Neuronal stem cell (in vitro differentiated cells): Measurements from ENCODE around the gene KLF13.

ENCODE experiments used
- DNase-seq: peaks from one replicate; pipeline ENCODE4 v3.0.0-alpha.2; 2013; ENCODE audit warnings: low spot score
- H2AFZ ChIP-seq: one replicate; pipeline ENCODE4 v1.6.1; 2013; ENCODE audit warnings: mild to moderate bottlenecking, low read length, inconsistent platforms
- H2AK5ac ChIP-seq: 2 replicates; pipeline ENCODE4 v1.6.1; 2013; ENCODE audit warnings: low read depth, mild to moderate bottlenecking, inconsistent platforms, low read length, moderate library complexity, mixed read lengths
- H2BK120ac ChIP-seq: 2 replicates; pipeline ENCODE4 v1.6.1; 2013; ENCODE audit warnings: low read depth, mild to moderate bottlenecking, inconsistent platforms, low read length, moderate library complexity, mixed read lengths
- H2BK12ac ChIP-seq: one replicate; pipeline ENCODE4 v1.6.1; 2013; ENCODE audit warnings: low read length, inconsistent platforms
- H2BK15ac ChIP-seq: 2 replicates; pipeline ENCODE4 v1.6.1; 2013; ENCODE audit warnings: mild to moderate bottlenecking, low read length, inconsistent platforms, mixed read lengths
- H2BK5ac ChIP-seq: one replicate; pipeline ENCODE4 v1.6.1; 2013; ENCODE audit warnings: inconsistent platforms, mild to moderate bottlenecking, low read length, moderate library complexity
- H3K14ac ChIP-seq: one replicate; pipeline ENCODE4 v1.6.1; 2013; ENCODE audit warnings: low read length, inconsistent platforms
- H3K18ac ChIP-seq: 2 replicates; pipeline ENCODE4 v1.6.1; 2013; ENCODE audit warnings: low read length, inconsistent platforms
- H3K23ac ChIP-seq: 2 replicates; pipeline ENCODE4 v1.6.1; 2013; ENCODE audit warnings: low read depth, mild to moderate bottlenecking, mixed read lengths, low read length, inconsistent platforms; ENCODE audit not compliant: poor library complexity
- H3K27ac ChIP-seq: replicated peaks from 3 replicates; pipeline ENCODE4 v1.5.1; 2013; ENCODE audit warnings: low read length, inconsistent platforms
- H3K27me3 ChIP-seq, 3 experiments: 2 replicates each; pipeline ENCODE4 v1.6.1; 2013; ENCODE audit warnings: low read length in 3 of 3, mild to moderate bottlenecking in 2 of 3, inconsistent platforms in 1 of 3, low read depth in 1 of 3, mixed read lengths in 1 of 3, moderate library complexity in 1 of 3; ENCODE audit not compliant: control insufficient read depth in 3 of 3, insufficient read depth in 3 of 3
- H3K36me3 ChIP-seq, 2 donors: replicated peaks in 1 of 2; 2 replicates each; pipeline ENCODE4 v1.6.1; 2013; ENCODE audit warnings: low read length in 2 of 2; ENCODE audit not compliant: control insufficient read depth in 2 of 2, insufficient read depth in 2 of 2
- H3K4ac ChIP-seq: 2 replicates; pipeline ENCODE4 v1.6.1; 2013; ENCODE audit warnings: inconsistent platforms, mild to moderate bottlenecking, low read length, moderate library complexity
- H3K4me1 ChIP-seq, 2 donors: 1 replicate in 1 of 2; 2 replicates in 1 of 2; pipeline ENCODE4 v1.6.1; 2013; ENCODE audit warnings: low read length in 2 of 2, low read depth in 1 of 2; ENCODE audit not compliant: control insufficient read depth in 2 of 2, insufficient read depth in 1 of 2
- H3K4me2 ChIP-seq: one replicate; pipeline ENCODE4 v1.6.1; 2013; ENCODE audit warnings: mild to moderate bottlenecking, low read length, inconsistent platforms; ENCODE audit not compliant: insufficient read depth, poor library complexity, severe bottlenecking
- H3K4me3 ChIP-seq, 2 donors: 2 replicates each; pipeline ENCODE4 v1.5.1; 2013; ENCODE audit warnings: low read length in 2 of 2, mild to moderate bottlenecking in 2 of 2, inconsistent platforms in 1 of 2, moderate library complexity in 1 of 2
- H3K79me1 ChIP-seq: one replicate; pipeline ENCODE4 v1.6.1; 2013; ENCODE audit warnings: low read depth, mild to moderate bottlenecking, inconsistent platforms, low read length, moderate library complexity
- H3K9ac ChIP-seq: one replicate; pipeline ENCODE4 v1.6.1; 2013; ENCODE audit warnings: mild to moderate bottlenecking, low read depth, low read length, inconsistent platforms; ENCODE audit not compliant: poor library complexity
- H3K9me3 ChIP-seq, 2 donors: replicated peaks in 1 of 2; 2 replicates each; pipeline versions ENCODE3 to v1.6.1; 2013; ENCODE audit warnings: low read length in 2 of 2, mild to moderate bottlenecking in 2 of 2, inconsistent platforms in 1 of 2, low read depth in 1 of 2, mixed read lengths in 1 of 2, moderate library complexity in 1 of 2; ENCODE audit not compliant: control insufficient read depth in 2 of 2, insufficient read depth in 1 of 2
- H4K8ac ChIP-seq: one replicate; pipeline ENCODE4 v1.6.1; 2013; ENCODE audit warnings: low read depth, mild to moderate bottlenecking, inconsistent platforms, low read length, moderate library complexity
- H4K91ac ChIP-seq: one replicate; pipeline ENCODE4 v1.6.1; 2013; ENCODE audit warnings: low read length, low read depth, mild to moderate bottlenecking, inconsistent platforms; ENCODE audit not compliant: poor library complexity
- WGBS, 2 donors: extraction: QIAGEN DNeasy Blood & Tissue Kit; methylation state at CpG; one replicate each; pipeline ENCODE4 v1.1.7; 2013; ENCODE audit warnings: missing lambda C conversion rate in 2 of 2, mixed read lengths in 1 of 2; ENCODE audit not compliant: insufficient read length in 2 of 2, insufficient replicate concordance in 1 of 2; ENCODE audit errors: extremely low coverage in 2 of 2; 5-methylcytosine and 5-hydroxymethylcytosine counted together

KLF13 gene

DNA sequence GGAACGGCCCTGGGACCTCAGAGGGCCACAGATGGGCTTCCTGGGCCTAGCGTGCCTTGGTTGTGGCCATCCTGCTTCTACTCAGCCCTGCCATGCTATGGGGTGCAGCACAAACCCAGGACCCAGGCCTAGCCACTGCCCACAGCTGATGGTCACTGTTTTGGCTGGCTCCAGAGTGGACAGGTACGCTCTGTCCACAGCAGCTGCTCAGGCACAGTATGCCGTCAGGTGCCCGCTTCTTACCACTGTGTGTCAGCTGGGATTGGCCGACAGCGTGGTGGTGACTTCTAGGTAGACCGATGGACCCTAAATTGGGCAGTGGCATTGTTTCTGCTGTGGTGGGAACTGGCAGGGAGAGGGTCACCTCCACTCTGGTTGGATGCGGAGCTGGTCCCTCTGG is 47.3 kb downstream of the KLF13 start:
- peaks cover 6 to 29% of the 10 kb centered on the region in 2 donors for H3K36me3 ChIP-seq

GRCh38 chr15:31374489-31374888 is 47.9 kb downstream of the KLF13 start:
- Histone ChIP-seq H3K27ac (no peak overlapping the region), H2BK15ac (no peak overlapping the region), H4K91ac (no peak overlapping the region), H3K27me3 (no peaks in the 10 kb centered on the region), H3K14ac (no peak overlapping the region), H3K18ac (no peak overlapping the region), H3K4me2 (no peak overlapping the region), H3K9me3 (peaks cover 1 to 2% of the 10 kb centered on the region in 2 donors), H2BK120ac (no peak overlapping the region), H3K23ac (no peak overlapping the region), H3K79me1 (no peaks in the 10 kb centered on the region), H3K4ac (no peak overlapping the region), H2AK5ac (no peak overlapping the region), H3K4me3 (no peak overlapping the region), H2AFZ (no peak overlapping the region), H2BK5ac (no peak overlapping the region), H4K8ac (no peak overlapping the region), H3K36me3 (peaks cover 6 to 30% of the 10 kb centered on the region in 2 donors), H3K4me1 (peaks cover 0 to 5% of the 10 kb centered on the region in 2 donors), H2BK12ac (no peak overlapping the region), H3K9ac (no peak overlapping the region)
- DNase-seq: no peak
- WGBS, 2 donors: no CpG with 5 or more reads among the region's 8 CpGs

More for the DNA sequence above, 47.3 kb downstream of the KLF13 start:
- H2AK5ac ChIP-seq: no peak overlapping the region
- peaks cover 0 to 5% of the 10 kb centered on the region in 2 donors for H3K4me1 ChIP-seq
- no peak overlapping the region for H4K8ac ChIP-seq
- no peak overlapping the region for H3K4ac ChIP-seq
- DNase-seq: no peak
- peak overlapping the region; percentile 63 for H3K14ac ChIP-seq
- no peak overlapping the region for H2AFZ ChIP-seq
- H3K9me3 ChIP-seq: peaks cover 1 to 3% of the 10 kb centered on the region in 2 donors
- no peak overlapping the region for H2BK12ac ChIP-seq
- H2BK15ac ChIP-seq: no peak overlapping the region
- no peaks in the 10 kb centered on the region for H3K79me1 ChIP-seq
- no CpG with 5 or more reads among the region's 9 CpGs for WGBS, 2 donors
- no peak overlapping the region for H3K9ac ChIP-seq
- H2BK5ac ChIP-seq: no peak overlapping the region
- H3K27ac ChIP-seq: no peak overlapping the region
- H3K4me2 ChIP-seq: no peak overlapping the region
- H3K4me3 ChIP-seq: no peak overlapping the region
- H4K91ac ChIP-seq: no peak overlapping the region
- H3K27me3 ChIP-seq: no peaks in the 10 kb centered on the region
- H3K23ac ChIP-seq: peak overlapping the region; percentile 70
- no peak overlapping the region for H3K18ac ChIP-seq
- no peak overlapping the region for H2BK120ac ChIP-seq

DNA sequence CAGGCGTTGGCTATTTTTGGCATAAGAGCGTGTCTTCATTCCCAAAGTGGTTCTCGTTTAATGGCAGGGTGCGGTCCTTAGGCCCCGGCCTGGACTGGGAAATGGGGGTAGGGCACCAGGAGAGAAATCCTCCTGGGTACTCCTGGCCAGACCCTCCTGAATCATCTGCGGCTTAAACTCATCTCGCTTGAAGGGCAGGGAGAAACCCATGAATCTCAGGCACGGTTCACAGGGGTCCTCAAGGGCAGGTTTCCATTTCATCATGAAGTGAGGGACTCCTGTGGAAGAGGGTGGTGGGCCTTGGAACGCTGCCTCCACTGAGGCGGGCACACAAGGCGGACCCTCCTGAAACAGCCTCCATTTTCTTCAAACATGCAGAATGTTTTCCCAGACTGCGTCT is 48.4 kb downstream of the KLF13 start:
- H3K4me2 ChIP-seq: no peak overlapping the region
- H3K79me1 ChIP-seq: no peaks in the 10 kb centered on the region
- WGBS, 2 donors: no CpG with 5 or more reads among the region's 12 CpGs
- H3K9ac ChIP-seq: no peak overlapping the region
- no peak overlapping the region for H2AK5ac ChIP-seq
- peaks cover 6 to 34% of the 10 kb centered on the region in 2 donors for H3K36me3 ChIP-seq
- no peak overlapping the region for H2BK15ac ChIP-seq
- no peak overlapping the region for H2BK12ac ChIP-seq
- no peak overlapping the region for H4K8ac ChIP-seq
- H3K4ac ChIP-seq: no peak overlapping the region
- H3K27me3 ChIP-seq: no peaks in the 10 kb centered on the region
- no peak overlapping the region for H2AFZ ChIP-seq
- no peak overlapping the region for H4K91ac ChIP-seq
- no peak overlapping the region for H3K14ac ChIP-seq
- DNase-seq: no peak
- H3K4me1 ChIP-seq: peaks cover 0 to 5% of the 10 kb centered on the region in 2 donors
- H3K18ac ChIP-seq: no peak overlapping the region
- no peak overlapping the region for H2BK120ac ChIP-seq
- H3K4me3 ChIP-seq: no peak overlapping the region
- peaks cover 0 to 1% of the 10 kb centered on the region in 2 donors for H3K9me3 ChIP-seq
- H2BK5ac ChIP-seq: no peak overlapping the region
- no peak overlapping the region for H3K23ac ChIP-seq
- no peak overlapping the region for H3K27ac ChIP-seq

GRCh38 chr15:31375772-31376171 is 49.1 kb downstream of the KLF13 start:
- no CpG with 5 or more reads among the region's 8 CpGs for WGBS, 2 donors
- H3K36me3 ChIP-seq: peaks cover 6 to 34% of the 10 kb centered on the region in 2 donors

More at GRCh38 chr15:31375772-31376171, 49.1 kb downstream of the KLF13 start:
- H3K14ac ChIP-seq: no peak overlapping the region
- DNase-seq: no peak
- H2BK12ac ChIP-seq: no peak overlapping the region
- H3K79me1 ChIP-seq: no peaks in the 10 kb centered on the region
- no peak overlapping the region for H3K4me2 ChIP-seq
- no peak overlapping the region for H2BK120ac ChIP-seq
- no peak overlapping the region for H2BK5ac ChIP-seq
- H3K9ac ChIP-seq: peak overlapping the region; percentile 3
- H3K4ac ChIP-seq: no peak overlapping the region
- H4K91ac ChIP-seq: no peak overlapping the region
- peaks cover 0 to 5% of the 10 kb centered on the region in 2 donors for H3K4me1 ChIP-seq
- H2AFZ ChIP-seq: no peak overlapping the region
- H3K27ac ChIP-seq: no peak overlapping the region
- H2AK5ac ChIP-seq: no peak overlapping the region
- H3K9me3 ChIP-seq: peaks cover 1 to 4% of the 10 kb centered on the region in 2 donors
- H3K18ac ChIP-seq: no peak overlapping the region
- H3K4me3 ChIP-seq: peak overlapping the region in 1 of 2 donors; percentile 7
- H4K8ac ChIP-seq: no peak overlapping the region
- H3K23ac ChIP-seq: peak overlapping the region; percentile 38
- no peak overlapping the region for H2BK15ac ChIP-seq
- H3K27me3 ChIP-seq: no peaks in the 10 kb centered on the region
